AG04450 (cell line): Measurements from ENCODE around the gene NOTCH1. TPM values are rescaled to one million over a fixed set of nuclear protein-coding genes. Genes with fewer than 3 reads are reported as not detected.

Source experiments
- CTCF ChIA-PET: fragments of 300-600, 350-600 bp; formaldehyde crosslinking; extraction: SDS; loops from one replicate; lab custom pipeline; 2022; ENCODE audit warnings: antibody characterized with exemption, inconsistent platforms; lab: Charles Lee
- POLR2A ChIA-PET: fragments of 350-600 bp; formaldehyde crosslinking; extraction: SDS; loops from one replicate; lab custom pipeline; 2021; ENCODE audit warnings: antibody characterized with exemption, inconsistent platforms; lab: Yijun Ruan, JAX
- DNase-seq: peaks from one replicate; pipeline ENCODE4 v3.0.0-alpha.2; 2011; ENCODE audit warnings: low read depth, low spot score
- H3K27ac ChIP-seq: one replicate; pipeline ENCODE4 v1.5.1; 2012; ENCODE audit warnings: low read depth, low read length, control low read depth
- H3K27me3 ChIP-seq: one replicate; pipeline ENCODE4 v1.6.0; 2012; ENCODE audit warnings: low read length; ENCODE audit not compliant: control insufficient read depth, insufficient read depth
- H3K4me3 ChIP-seq: 2 replicates; pipeline ENCODE4 v1.5.1; 2011; ENCODE audit warnings: mild to moderate bottlenecking, low read depth, low read length, control low read depth
- H3K9me3 ChIP-seq: 2 replicates; pipeline ENCODE4 v1.5.1; 2012; ENCODE audit warnings: low read length; ENCODE audit not compliant: control insufficient read depth, insufficient read depth
- polyA plus RNA-seq: library from polyadenylated mRNA; depleted of rRNA; stranded (reverse); fragments of >200 nt; gene quantifications from 2 replicates; pipeline ENCODE4 v1.2.3, GENCODE V29; 2011
- TF ChIP-seq, protein P1 (sequence below): IDR thresholded peaks from 2 replicates; pipeline ENCODE4 v1.5.1; 2011; ENCODE audit warnings: low read depth, low read length, control low read depth, inconsistent platforms

Gene NOTCH1
- polyA plus RNA-seq, 1 experiment, result 0.89 TPM

DNA sequence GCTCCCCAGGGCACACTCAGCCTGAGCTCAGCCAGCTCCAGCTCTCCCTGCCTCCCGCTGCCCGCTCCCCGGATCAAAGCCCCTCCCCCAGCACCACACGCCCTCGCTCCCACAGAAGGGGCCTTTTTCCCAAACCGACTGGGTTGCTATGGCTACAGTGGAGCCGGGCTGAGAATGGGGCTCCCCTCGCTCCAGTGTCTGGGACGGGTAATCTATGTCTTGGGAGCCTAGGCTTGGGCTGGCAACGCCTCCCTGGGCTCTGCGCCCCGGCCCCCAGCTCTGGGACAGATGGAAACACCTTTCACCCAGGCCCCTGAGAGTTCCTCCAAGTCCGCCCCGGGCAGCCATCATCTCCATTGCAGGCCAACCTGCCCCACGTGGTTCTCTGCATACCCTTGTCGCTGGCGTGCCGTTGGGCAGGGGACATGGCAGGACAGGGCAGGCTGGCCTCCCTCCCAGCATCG, 29.6 kb downstream of the NOTCH1 start:
- Histone ChIP-seq H3K9me3 (peaks cover 7% of the 10 kb centered on the region; the same call in 1 of the 2 replicates), H3K27me3 (no peaks in the 10 kb centered on the region), H3K4me3 (no peak overlapping the region), H3K27ac (no peak overlapping the region)
- ChIA-PET POLR2A (no interaction called here), CTCF (no interaction called here)
- TF ChIP-seq, protein P1, sequence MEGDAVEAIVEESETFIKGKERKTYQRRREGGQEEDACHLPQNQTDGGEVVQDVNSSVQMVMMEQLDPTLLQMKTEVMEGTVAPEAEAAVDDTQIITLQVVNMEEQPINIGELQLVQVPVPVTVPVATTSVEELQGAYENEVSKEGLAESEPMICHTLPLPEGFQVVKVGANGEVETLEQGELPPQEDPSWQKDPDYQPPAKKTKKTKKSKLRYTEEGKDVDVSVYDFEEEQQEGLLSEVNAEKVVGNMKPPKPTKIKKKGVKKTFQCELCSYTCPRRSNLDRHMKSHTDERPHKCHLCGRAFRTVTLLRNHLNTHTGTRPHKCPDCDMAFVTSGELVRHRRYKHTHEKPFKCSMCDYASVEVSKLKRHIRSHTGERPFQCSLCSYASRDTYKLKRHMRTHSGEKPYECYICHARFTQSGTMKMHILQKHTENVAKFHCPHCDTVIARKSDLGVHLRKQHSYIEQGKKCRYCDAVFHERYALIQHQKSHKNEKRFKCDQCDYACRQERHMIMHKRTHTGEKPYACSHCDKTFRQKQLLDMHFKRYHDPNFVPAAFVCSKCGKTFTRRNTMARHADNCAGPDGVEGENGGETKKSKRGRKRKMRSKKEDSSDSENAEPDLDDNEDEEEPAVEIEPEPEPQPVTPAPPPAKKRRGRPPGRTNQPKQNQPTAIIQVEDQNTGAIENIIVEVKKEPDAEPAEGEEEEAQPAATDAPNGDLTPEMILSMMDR, result no peak
- no peak for DNase-seq

DNA sequence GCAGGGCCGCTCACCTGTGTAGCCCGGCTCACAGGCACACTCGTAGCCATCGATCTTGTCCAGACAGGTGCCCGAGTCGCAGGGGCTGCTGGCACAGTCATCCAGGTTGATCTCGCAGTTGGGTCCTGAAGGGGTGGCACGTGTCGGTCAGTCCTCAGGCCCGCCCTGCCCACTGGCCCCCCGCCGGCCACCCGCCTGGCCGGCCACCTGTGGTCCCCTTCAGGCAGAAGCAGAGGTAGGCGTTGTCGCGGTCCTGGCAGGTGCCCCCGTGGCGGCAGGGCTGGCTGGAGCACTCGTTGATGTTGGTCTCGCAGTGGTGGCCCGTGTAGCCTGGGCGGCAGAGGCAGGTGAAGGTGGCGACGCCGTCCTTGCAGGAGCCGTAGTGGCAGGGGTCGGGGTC, 30.6 kb downstream of the NOTCH1 start:
- DNase-seq, result no peak
- peaks cover 7% of the 10 kb centered on the region; the same call in 1 of the 2 replicates for H3K9me3 ChIP-seq
- H3K27me3 ChIP-seq, result no peaks in the 10 kb centered on the region
- no peak overlapping the region for H3K4me3 ChIP-seq
- no peak overlapping the region for H3K27ac ChIP-seq
- TF ChIP-seq, protein P1, result no peak
- ChIA-PET POLR2A (no interaction called here), CTCF (no interaction called here)

DNA sequence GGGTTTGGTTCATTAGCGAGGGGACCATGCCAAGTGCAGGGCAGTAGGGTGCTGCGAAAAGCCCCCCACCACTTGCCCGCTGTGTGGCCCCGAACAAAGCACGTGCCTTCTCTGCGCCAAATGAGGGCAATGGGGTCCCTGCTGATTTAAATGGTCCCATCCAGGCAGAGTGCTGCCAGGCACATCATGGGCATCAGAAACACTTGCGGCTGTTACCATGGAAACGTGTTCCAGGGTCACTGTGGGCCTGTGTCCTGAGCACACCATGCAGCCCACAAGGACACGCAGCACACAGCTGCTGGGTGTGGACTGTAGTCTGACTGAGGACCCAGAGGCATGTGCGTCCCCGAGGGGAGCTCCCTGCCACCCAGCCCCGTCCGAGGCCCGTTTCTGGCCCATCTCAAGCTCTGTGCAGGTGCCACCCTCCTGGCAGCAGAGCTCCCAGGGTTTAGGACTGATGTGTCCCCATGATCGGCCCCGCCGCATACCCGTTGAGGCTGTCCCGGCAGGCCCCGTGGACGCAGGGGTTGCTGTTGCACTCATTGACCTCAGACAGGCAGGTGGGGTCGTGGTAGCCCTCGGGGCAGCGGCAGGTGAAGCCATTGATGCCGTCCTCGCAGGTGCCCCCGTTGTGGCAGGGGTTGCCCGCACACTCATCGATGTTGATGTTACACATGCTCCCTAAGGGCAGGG, 31.7 kb downstream of the NOTCH1 start:
- ChIA-PET CTCF (no interaction called here), POLR2A (no interaction called here)
- TF ChIP-seq, protein P1, result no peak
- Histone ChIP-seq H3K27ac (no peak overlapping the region), H3K27me3 (no peaks in the 10 kb centered on the region), H3K9me3 (peaks cover 7% of the 10 kb centered on the region; the same call in 1 of the 2 replicates), H3K4me3 (no peak overlapping the region)
- no peak for DNase-seq

DNA sequence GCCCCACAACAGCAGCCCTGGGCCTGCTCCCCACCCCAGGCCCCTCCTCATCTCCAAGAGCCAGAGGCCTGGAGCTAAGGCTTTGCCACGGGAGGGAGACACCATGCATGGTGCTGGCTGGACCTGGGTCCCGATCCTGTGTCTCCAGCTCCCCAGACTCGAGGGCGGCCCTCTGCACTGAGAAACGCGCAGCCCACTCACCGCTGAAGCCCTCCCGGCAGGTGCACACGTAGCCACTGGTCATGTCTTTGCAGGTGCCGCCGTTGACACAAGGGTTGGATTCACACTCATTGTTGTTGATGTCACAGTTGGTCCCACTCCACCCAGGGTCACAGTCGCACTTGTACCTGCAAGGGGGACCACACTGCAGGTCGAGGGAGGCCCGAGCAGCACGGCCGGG, 32.7 kb downstream of the NOTCH1 start:
- Histone ChIP-seq H3K27me3 (no peaks in the 10 kb centered on the region), H3K27ac (no peak overlapping the region), H3K9me3 (peaks cover 7% of the 10 kb centered on the region; the same call in 1 of the 2 replicates), H3K4me3 (no peak overlapping the region)
- ChIA-PET POLR2A (no interaction called here), CTCF (no interaction called here)
- no peak for DNase-seq
- TF ChIP-seq, protein P1, result no peak

DNA sequence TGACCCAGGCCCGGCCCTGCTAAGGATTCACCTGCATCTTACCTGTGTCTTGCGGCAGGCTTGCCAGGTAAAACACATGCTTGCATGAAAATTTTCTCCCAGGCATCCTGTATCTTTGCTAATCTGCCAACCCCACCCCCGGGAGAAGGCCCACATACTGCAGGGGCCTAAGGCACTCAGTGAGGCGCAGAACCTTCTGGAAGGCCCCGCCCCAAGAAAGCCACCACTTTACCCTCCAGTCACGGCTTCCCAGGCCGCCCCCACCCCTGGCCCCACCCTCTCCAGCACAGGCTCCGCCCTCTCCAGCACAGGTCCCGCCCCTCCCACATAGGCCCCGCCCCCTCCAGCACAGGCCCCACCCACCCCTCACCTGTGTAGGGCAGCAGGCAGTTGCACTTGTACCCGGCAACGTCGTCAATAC, 33.2 kb downstream of the NOTCH1 start:
- TF ChIP-seq, protein P1, result no peak
- Histone ChIP-seq H3K27ac (no peak overlapping the region), H3K4me3 (no peak overlapping the region), H3K9me3 (peaks cover 7% of the 10 kb centered on the region; the same call in 1 of the 2 replicates), H3K27me3 (no peaks in the 10 kb centered on the region)
- POLR2A ChIA-PET, result no interaction called here
- CTCF ChIA-PET, result no interaction called here
- DNase-seq, result no peak
